Nephron (organoid): ENCODE data around the gene SUGP2.

Experiments
- H3K27ac Mint-ChIP-seq, 3 experiments: 2 replicates each; pipeline ENCODE4 v1.8.0; 2020; ENCODE audit warnings: mixed read lengths in 3 of 3, mild to moderate bottlenecking in 2 of 3, moderate library complexity in 1 of 3
- H3K27me3 Mint-ChIP-seq: 2 replicates; pipeline ENCODE4 v1.8.0; 2021; ENCODE audit warnings: low read depth, mild to moderate bottlenecking, moderate library complexity, mixed read lengths
- H3K36me3 Mint-ChIP-seq: 2 replicates; pipeline ENCODE4 v1.8.0; 2020; ENCODE audit warnings: low read depth, mixed read lengths
- H3K4me1 Mint-ChIP-seq: 2 replicates; pipeline ENCODE4 v1.8.0; 2020; ENCODE audit warnings: mixed read lengths
- H3K4me3 Mint-ChIP-seq, 3 experiments: 2 replicates each; pipeline ENCODE4 v1.8.0; 2020; ENCODE audit warnings: mild to moderate bottlenecking in 3 of 3, mixed read lengths in 3 of 3, moderate library complexity in 2 of 3
- H3K9me3 Mint-ChIP-seq: 2 replicates; pipeline ENCODE4 v1.8.0; 2020; ENCODE audit warnings: mixed read lengths
- TF ChIP-seq, protein P1 (sequence below), 3 experiments: fragments of 200-600 bp; sonication (generic); IDR thresholded peaks; one replicate each; pipeline ENCODE4 v1.5.0; 2021; ENCODE audit warnings: antibody characterized with exemption in 3 of 3; ENCODE audit not compliant: unreplicated experiment in 3 of 3

SUGP2 gene

DNA sequence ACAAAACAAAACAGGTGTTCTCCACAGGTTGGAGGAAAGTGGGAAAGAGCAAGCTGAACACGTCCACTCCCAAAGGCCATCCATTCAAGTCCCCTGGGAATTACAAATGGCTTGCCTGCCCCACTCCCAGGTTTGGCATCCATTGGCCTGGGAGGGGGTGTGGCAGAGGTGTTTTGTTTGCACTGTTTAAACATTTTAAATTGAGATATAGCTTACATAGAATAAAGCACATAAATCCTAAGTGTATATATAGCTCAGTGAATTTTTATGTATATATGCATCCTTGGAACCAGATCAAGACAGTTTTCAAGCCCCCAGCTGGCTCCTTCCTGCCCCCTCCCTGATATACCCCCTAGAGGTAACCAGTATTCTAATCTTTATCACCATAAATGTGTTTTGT, 43.2 kb upstream of the SUGP2 start:
- no peaks in the 10 kb centered on the region for H3K4me1 Mint-ChIP-seq
- TF ChIP-seq, protein P1, sequence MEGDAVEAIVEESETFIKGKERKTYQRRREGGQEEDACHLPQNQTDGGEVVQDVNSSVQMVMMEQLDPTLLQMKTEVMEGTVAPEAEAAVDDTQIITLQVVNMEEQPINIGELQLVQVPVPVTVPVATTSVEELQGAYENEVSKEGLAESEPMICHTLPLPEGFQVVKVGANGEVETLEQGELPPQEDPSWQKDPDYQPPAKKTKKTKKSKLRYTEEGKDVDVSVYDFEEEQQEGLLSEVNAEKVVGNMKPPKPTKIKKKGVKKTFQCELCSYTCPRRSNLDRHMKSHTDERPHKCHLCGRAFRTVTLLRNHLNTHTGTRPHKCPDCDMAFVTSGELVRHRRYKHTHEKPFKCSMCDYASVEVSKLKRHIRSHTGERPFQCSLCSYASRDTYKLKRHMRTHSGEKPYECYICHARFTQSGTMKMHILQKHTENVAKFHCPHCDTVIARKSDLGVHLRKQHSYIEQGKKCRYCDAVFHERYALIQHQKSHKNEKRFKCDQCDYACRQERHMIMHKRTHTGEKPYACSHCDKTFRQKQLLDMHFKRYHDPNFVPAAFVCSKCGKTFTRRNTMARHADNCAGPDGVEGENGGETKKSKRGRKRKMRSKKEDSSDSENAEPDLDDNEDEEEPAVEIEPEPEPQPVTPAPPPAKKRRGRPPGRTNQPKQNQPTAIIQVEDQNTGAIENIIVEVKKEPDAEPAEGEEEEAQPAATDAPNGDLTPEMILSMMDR (IDR thresholded peaks at IDR 0.05; ENCODE audit: unreplicated experiment in 3 of 3) = no peak
- H3K27me3 Mint-ChIP-seq = no peaks in the 10 kb centered on the region
- H3K4me3 Mint-ChIP-seq = no peak overlapping the region
- H3K36me3 Mint-ChIP-seq = peaks cover 3% of the 10 kb centered on the region
- no peaks in the 10 kb centered on the region for H3K9me3 Mint-ChIP-seq
- no peak overlapping the region for H3K27ac Mint-ChIP-seq

DNA sequence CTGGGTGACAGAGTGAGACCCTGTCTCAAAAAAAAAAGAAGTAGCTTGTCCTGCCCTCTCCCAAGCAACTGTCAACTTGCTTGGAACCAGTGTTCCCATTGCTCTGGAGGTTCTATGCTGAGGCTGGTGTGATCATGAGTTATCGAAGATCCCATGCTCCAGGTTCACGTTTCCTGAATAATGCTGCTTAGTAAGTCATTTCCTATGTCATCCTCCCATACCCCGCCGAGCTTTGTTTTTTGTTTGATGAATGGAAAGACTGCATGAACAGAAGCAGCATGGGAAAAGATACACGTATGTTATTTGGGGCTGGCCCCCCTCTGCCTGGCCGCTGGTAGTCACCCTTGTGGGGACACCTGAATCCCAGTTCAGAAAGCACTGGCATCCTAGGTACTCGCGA, 41.8 kb upstream of the SUGP2 start:
- Mint-ChIP-seq H3K4me3 (no peak overlapping the region), H3K27me3 (no peaks in the 10 kb centered on the region), H3K27ac (no peak overlapping the region), H3K36me3 (peaks cover 3% of the 10 kb centered on the region), H3K4me1 (no peaks in the 10 kb centered on the region), H3K9me3 (no peaks in the 10 kb centered on the region)
- TF ChIP-seq, protein P1 (IDR thresholded peaks at IDR 0.05; ENCODE audit: unreplicated experiment in 3 of 3) = no peak

DNA sequence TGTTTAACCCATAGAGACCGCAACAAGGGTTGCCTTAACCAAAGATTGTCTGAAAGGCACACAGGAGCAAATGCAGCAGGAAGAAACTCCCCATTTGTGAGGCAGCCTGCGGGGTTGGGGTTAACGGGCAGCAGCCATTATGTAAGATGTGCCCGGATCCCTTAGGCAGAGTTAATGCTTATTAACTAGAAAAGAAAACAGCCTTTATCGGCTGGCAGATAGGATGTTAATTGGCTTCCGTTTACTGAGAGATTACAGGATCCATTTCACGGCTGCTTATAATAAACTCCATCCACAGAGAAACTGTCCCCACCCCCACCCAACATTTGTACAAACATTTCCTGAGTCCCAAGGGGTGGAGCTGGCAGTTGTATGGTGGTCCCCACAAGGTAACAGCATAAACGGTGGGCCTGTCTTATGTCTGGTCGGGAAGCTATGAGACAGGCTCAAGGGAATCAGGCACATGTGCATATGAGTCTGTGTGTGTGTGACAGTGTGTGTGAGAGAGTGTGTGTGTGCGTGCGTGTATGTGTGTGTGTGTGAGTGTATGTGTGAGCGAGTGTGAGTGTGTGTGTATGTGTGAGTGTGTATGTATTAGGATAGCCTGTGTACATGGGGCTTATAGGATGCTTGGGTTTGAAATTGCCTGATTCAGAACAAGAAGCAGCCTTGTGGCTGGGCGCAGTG, 41.0 kb upstream of the SUGP2 start:
- H3K36me3 Mint-ChIP-seq = peaks cover 3% of the 10 kb centered on the region
- no peak overlapping the region for H3K27ac Mint-ChIP-seq
- no peaks in the 10 kb centered on the region for H3K9me3 Mint-ChIP-seq
- H3K4me3 Mint-ChIP-seq = no peak overlapping the region
- TF ChIP-seq, protein P1 (IDR thresholded peaks at IDR 0.05; ENCODE audit: unreplicated experiment in 3 of 3) = no peak
- H3K27me3 Mint-ChIP-seq = no peaks in the 10 kb centered on the region
- H3K4me1 Mint-ChIP-seq = peaks cover 3% of the 10 kb centered on the region

GRCh38 chr19:19071897-19072296, 38.6 kb upstream of the SUGP2 start:
- Mint-ChIP-seq H3K27me3 (no peaks in the 10 kb centered on the region), H3K36me3 (no peaks in the 10 kb centered on the region), H3K4me1 (peaks cover 14% of the 10 kb centered on the region), H3K27ac (no peak overlapping the region), H3K4me3 (no peak overlapping the region), H3K9me3 (no peaks in the 10 kb centered on the region)
- TF ChIP-seq, protein P1 (IDR thresholded peaks at IDR 0.05; ENCODE audit: unreplicated experiment in 3 of 3) = no peak

- TF ChIP-seq, protein P1 (IDR thresholded peaks at IDR 0.05; ENCODE audit: unreplicated experiment in 3 of 3) = no peak
- no peaks in the 10 kb centered on the region for H3K36me3 Mint-ChIP-seq
- H3K4me3 Mint-ChIP-seq = peak overlapping the region in 1 of 3 experiments; percentile 53
- H3K9me3 Mint-ChIP-seq = no peaks in the 10 kb centered on the region
- no peaks in the 10 kb centered on the region for H3K27me3 Mint-ChIP-seq
- H3K27ac Mint-ChIP-seq = peak overlapping the region in 1 of 3 experiments; percentile 54
- H3K4me1 Mint-ChIP-seq = peaks cover 21% of the 10 kb centered on the region
Measured at GRCh38 chr19:19068659-19069654, 35.6 kb upstream of the SUGP2 start.
